ENCODE results near the gene MLC1. TPM values are rescaled to one million over a fixed set of nuclear protein-coding genes. Genes with fewer than 3 reads are reported as not detected.

MLC1 gene
- total RNA-seq, 4 donors from 2014 or later = under 0.01 to 0.70 TPM; not detected in 2

- peaks cover 4 to 56% (median 6%) of the 10 kb centered on the region in 4 donors for H3K27me3 ChIP-seq
- H3K27ac ChIP-seq = no peak overlapping the region
- no peak overlapping the region for H3K4me3 ChIP-seq
- no peaks in the 10 kb centered on the region for H3K36me3 ChIP-seq
- no peak for DNase-seq
- H3K9me3 ChIP-seq = peaks cover 0 to 18% (median 0%) of the 10 kb centered on the region in 3 donors
- peaks cover 5 to 7% (median 6%) of the 10 kb centered on the region in 3 donors for H3K4me1 ChIP-seq
- intact Hi-C loops (cut with DNase I) = no loop called here
- WGBS, 2 donors = 65 to 92% methylated on average over 16 to 18 of the region's 18 CpGs
- TF ChIP-seq, protein P1, sequence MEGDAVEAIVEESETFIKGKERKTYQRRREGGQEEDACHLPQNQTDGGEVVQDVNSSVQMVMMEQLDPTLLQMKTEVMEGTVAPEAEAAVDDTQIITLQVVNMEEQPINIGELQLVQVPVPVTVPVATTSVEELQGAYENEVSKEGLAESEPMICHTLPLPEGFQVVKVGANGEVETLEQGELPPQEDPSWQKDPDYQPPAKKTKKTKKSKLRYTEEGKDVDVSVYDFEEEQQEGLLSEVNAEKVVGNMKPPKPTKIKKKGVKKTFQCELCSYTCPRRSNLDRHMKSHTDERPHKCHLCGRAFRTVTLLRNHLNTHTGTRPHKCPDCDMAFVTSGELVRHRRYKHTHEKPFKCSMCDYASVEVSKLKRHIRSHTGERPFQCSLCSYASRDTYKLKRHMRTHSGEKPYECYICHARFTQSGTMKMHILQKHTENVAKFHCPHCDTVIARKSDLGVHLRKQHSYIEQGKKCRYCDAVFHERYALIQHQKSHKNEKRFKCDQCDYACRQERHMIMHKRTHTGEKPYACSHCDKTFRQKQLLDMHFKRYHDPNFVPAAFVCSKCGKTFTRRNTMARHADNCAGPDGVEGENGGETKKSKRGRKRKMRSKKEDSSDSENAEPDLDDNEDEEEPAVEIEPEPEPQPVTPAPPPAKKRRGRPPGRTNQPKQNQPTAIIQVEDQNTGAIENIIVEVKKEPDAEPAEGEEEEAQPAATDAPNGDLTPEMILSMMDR (IDR thresholded peaks at IDR 0.05) = no peak
- no peak for TF ChIP-seq POLR2A (IDR thresholded peaks at IDR 0.05)
Observed at GRCh38 chr22:50053861-50054260, 31.4 kb downstream of the MLC1 start.

DNA sequence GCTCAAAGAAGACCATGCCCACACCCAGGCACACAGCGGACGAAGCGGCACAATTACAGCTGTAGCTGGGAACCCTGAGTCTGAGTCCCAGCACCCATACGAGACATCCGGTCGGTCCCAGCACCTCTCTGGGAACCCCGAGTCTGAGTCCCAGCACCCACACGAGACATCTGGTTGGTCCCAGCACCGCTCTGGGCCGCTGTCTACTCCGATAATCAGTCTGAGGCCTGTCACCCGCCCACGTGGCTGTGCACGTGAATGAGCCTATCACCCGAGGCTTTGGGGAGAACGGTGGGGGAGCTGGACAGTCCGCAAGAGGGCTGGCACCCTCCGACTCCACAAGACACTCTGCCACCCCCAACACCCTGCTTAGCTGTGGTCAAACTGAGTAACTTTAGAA lies 33.3 kb downstream of the MLC1 start:
- H3K4me1 ChIP-seq = no peaks in the 10 kb centered on the region
- 84% methylated on average over 18 of the region's 18 CpGs; no CpG with 5 or more reads in 1 of the 2 donors for WGBS, 2 donors
- TF ChIP-seq, protein P1 (IDR thresholded peaks at IDR 0.05) = no peak
- TF ChIP-seq POLR2A (IDR thresholded peaks at IDR 0.05) = no peak
- H3K9me3 ChIP-seq = peaks cover 0 to 18% (median 0%) of the 10 kb centered on the region in 3 donors
- no peak for DNase-seq
- H3K36me3 ChIP-seq = no peaks in the 10 kb centered on the region
- H3K4me3 ChIP-seq = no peak overlapping the region
- intact Hi-C loops (cut with DNase I) = no loop called here
- H3K27ac ChIP-seq = no peak overlapping the region
- peaks cover 0 to 52% (median 0%) of the 10 kb centered on the region in 4 donors for H3K27me3 ChIP-seq

DNA sequence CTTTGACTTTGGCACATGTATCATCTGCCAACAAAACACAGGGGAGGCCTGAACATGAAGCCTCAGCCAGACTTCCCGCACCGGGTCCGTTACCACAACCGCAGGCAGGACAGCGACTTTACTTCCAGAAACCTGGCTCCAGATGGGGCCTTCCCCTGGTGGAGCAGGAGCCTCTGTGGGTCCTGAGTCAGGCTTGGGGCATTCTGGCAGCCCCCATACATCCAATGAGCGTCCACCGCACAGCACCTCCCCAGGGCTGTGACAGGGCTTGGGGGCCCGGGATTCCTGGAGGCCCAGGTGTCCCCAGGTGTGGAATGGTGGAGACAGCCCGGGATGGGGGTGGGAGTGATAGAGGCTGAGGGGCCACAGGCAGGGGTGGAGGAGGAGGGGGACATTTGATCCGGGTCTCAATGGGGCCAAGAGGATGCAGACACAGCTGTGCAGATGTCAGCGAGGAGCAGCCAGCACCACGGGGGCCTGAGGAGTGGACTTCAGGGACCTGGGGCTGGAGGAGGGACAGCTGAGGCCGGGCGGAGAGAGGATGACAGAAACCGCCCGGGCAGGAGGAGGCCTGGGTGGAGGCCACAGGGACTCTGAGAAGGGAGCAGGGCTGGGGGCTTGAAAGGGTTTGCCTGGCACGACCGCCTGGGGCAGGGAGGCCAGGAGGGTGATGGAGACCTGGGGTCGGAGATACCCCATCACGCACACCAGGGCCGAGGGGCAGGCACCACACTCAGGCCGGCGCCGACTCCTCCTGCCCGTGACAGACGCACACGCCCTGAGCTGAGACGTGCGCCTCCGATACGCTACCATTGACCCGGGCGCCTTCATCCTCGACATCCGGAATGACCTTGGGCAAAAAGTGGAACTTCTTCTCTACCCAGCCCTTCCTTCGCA lies 35.7 kb downstream of the MLC1 start:
- no peak for DNase-seq
- 84 to 86% methylated on average over 23 to 26 of the region's 36 CpGs for WGBS, 2 donors

DNA sequence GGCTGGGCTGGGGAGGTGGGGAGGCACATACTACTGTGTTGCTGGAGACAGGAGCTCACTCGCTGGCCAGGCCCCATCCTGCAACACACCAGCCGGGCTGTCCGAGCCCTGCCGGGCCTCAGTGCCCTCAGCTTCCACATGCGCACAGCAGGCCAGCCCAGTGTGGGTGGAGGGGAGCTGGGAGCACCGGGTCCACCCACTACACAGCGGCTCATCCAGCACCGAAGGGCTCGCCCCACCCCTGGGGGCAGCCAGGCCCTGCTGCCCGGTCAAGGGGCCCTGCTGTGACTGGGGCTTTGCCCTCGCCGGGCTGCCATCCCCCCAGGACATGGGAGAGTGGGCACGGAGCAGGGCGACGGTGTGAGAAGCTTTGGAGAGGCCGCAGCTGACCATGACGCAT lies 36.4 kb downstream of the MLC1 start:
- Histone ChIP-seq H3K27ac (no peak overlapping the region), H3K36me3 (no peaks in the 10 kb centered on the region), H3K4me1 (no peaks in the 10 kb centered on the region), H3K9me3 (peaks cover 0 to 11% (median 0%) of the 10 kb centered on the region in 3 donors), H3K4me3 (no peak overlapping the region), H3K27me3 (peaks cover 0 to 53% (median 2%) of the 10 kb centered on the region in 4 donors)
- intact Hi-C loops (cut with DNase I) = no loop called here
- no peak for TF ChIP-seq POLR2A (IDR thresholded peaks at IDR 0.05)
- TF ChIP-seq, protein P1 (IDR thresholded peaks at IDR 0.05) = no peak
- no peak for DNase-seq
- 75% methylated on average over 4 of the region's 17 CpGs; no CpG with 5 or more reads in 1 of the 2 donors for WGBS, 2 donors

More for the DNA sequence above, 35.7 kb downstream of the MLC1 start:
- no peaks in the 10 kb centered on the region for H3K36me3 ChIP-seq
- no peaks in the 10 kb centered on the region for H3K4me1 ChIP-seq
- peaks cover 0 to 52% (median 2%) of the 10 kb centered on the region in 4 donors for H3K27me3 ChIP-seq
- no peak overlapping the region for H3K27ac ChIP-seq
- H3K4me3 ChIP-seq = no peak overlapping the region
- TF ChIP-seq, protein P1 (IDR thresholded peaks at IDR 0.05) = no peak
- no peak for TF ChIP-seq POLR2A (IDR thresholded peaks at IDR 0.05)
- intact Hi-C loops (cut with DNase I) = no loop called here
- peaks cover 0 to 18% (median 0%) of the 10 kb centered on the region in 3 donors for H3K9me3 ChIP-seq

All from esophagus squamous epithelium (tissue), 5 donors.